Kidney epithelial cell (primary cell): Measurements from ENCODE around the gene OSBP2. TPM values are rescaled to one million over a fixed set of nuclear protein-coding genes. Genes with fewer than 3 reads are reported as not detected.

Experiments used
- DNase-seq: peaks from one replicate; pipeline ENCODE4 v3.0.0-alpha.2; 2010; ENCODE audit warnings: low read depth
- H3K27me3 ChIP-seq: 2 replicates; pipeline ENCODE4 v1.6.0; 2011; ENCODE audit warnings: low read length; ENCODE audit not compliant: control insufficient read depth, insufficient read depth
- H3K36me3 ChIP-seq: 2 replicates; pipeline ENCODE4 v1.5.1; 2011; ENCODE audit warnings: low read length; ENCODE audit not compliant: control insufficient read depth, insufficient read depth
- H3K4me3 ChIP-seq: 2 replicates; pipeline ENCODE4 v1.5.1; 2011; ENCODE audit warnings: low read depth, mild to moderate bottlenecking, control low read depth, low read length
- CTCF ChIP-seq: IDR thresholded peaks from 2 replicates; pipeline ENCODE4 v1.5.1; 2011; ENCODE audit warnings: mild to moderate bottlenecking, moderate library complexity, low read length, control low read depth, inconsistent platforms; ENCODE audit not compliant: insufficient read depth, poor library complexity, severe bottlenecking
- total RNA-seq: library from RNA; depleted of rRNA; stranded (reverse); fragments of >200 nt; gene quantifications from 2 replicates; pipeline ENCODE4 v1.2.3, GENCODE V29; 2015

The OSBP2 gene
- total RNA-seq, 1 donor from 2014 or later: 5.0 TPM

DNA sequence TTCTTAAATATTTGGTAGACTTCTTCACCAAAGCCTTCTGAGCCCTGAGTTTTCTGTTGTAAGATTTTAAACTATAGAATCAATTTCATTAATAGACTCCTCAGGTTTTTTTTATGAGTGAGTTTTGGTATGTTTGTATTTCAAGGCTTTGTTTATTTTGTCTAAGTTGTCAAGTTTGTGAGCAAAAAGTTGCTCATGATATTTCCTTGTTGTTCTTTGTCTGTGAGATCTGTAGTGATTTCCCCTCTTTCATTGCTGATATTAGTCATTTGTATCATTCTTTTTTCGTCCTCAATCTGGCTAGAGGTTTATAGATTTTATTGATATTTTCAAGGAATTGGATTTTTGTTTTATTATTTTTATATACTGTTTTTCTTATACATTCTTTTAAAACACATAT lies 152.9 kb downstream of the OSBP2 start:
- H3K36me3 ChIP-seq: no peaks in the 10 kb centered on the region
- H3K27me3 ChIP-seq: no peaks in the 10 kb centered on the region
- no peak for DNase-seq
- H3K4me3 ChIP-seq: no peak overlapping the region
- TF ChIP-seq CTCF: no peak

- TF ChIP-seq CTCF: no peak
- H3K27me3 ChIP-seq: no peaks in the 10 kb centered on the region
- no peak for DNase-seq
- H3K4me3 ChIP-seq: no peak overlapping the region
- no peaks in the 10 kb centered on the region for H3K36me3 ChIP-seq
These were observed 160.6 kb downstream of the OSBP2 start for GRCh38 chr22:30855266-30855665.

DNA sequence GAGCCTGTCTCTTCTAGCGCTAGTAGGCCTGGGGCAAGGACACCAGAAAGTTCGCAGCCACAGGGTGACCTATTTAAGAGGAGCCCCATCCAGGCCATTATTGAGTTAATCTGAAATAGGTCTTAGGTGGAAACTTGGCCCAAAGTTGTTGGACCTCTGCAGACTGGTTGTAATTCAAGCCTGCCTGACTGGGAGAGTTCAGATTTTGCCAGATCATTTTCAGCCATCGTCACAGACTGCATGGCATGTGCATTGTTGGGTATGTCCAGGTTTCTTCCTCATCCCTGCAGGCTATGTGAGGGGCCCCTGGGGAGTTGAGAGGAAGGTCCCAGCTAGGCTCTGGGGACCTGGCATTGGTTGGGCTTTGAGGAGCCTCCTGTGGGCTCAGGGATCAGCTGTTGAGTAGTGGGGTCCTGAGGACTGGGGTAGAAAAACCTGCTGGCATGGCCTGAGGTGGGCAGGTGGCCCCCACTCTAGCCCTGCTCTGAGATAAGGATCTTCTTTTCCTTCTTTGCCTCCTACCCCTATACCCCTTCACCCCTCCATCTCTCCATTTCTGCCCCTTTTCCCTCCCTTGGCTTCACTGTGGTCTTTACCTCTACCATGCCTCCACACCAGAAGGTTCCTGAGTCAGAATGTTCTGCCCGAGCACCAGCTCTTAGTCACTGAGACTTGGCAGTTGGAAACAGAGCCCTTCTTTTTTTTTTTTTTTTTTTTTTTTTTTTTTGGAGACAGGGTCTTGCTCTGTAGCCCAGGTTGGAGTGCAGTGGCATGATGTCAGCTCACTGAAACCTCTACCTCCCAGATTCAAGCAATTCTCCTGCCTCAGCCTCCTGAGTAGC lies 161.2 kb downstream of the OSBP2 start:
- no peak overlapping the region for H3K4me3 ChIP-seq
- no peak for TF ChIP-seq CTCF
- H3K36me3 ChIP-seq: no peaks in the 10 kb centered on the region
- DNase-seq: no peak
- H3K27me3 ChIP-seq: no peaks in the 10 kb centered on the region

DNA sequence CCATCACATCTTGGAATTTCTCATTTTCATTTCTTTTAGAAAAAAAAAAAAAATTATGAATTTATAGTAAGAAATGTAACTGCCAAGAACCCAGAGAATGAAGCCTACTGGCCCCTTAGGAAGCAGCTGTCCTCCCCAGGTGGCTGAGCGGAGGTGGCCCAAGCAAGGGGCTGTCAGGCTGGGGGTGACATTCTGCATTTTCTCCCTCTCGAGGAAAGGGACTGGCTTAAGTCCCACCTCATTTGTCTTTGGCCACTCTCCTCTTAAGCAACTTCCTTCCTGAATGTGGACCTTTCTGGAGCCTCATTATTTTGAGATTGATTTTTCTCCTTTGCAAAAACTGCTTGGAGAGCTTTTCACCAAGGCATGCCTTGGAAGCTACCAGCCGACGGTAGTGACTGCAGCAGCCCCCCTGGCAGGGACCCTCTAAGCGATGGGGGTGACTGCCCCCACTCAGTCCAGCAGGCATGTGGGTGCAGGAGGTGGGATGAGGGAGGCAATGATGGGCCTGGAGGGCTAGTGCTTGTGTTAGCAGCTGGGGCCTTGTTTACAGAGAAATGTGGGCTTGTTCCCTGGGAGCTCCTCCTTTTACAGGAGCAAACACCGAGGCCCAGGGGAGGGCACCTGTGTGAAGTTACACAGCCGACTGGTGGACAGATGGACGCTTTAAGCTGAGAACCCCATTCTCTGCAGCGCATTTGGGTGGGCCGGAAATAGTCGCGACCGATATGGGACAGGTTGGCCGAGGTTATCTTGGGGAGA lies 162.2 kb downstream of the OSBP2 start:
- no peaks in the 10 kb centered on the region for H3K27me3 ChIP-seq

GRCh38 chr22:30857791-30858190 lies 163.1 kb downstream of the OSBP2 start:
- Histone ChIP-seq H3K27me3 (no peaks in the 10 kb centered on the region), H3K4me3 (no peak overlapping the region), H3K36me3 (no peaks in the 10 kb centered on the region)
- DNase-seq: no peak
- no peak for TF ChIP-seq CTCF

More for the DNA sequence above, 162.2 kb downstream of the OSBP2 start:
- TF ChIP-seq CTCF: no peak
- Histone ChIP-seq H3K4me3 (no peak overlapping the region), H3K36me3 (no peaks in the 10 kb centered on the region)
- DNase-seq: no peak
